GM18519 (cell line): ENCODE measurements around the gene MAP3K2.

ENCODE experiments used
- ATAC-seq: cut with Tn5 transposase; IDR thresholded peaks from one replicate; pipeline ENCODE4 v1.9.1; 2021; ENCODE audit warnings: mild to moderate bottlenecking, moderate library complexity; ENCODE audit not compliant: unreplicated experiment, low FRiP score

Gene MAP3K2, protein sequence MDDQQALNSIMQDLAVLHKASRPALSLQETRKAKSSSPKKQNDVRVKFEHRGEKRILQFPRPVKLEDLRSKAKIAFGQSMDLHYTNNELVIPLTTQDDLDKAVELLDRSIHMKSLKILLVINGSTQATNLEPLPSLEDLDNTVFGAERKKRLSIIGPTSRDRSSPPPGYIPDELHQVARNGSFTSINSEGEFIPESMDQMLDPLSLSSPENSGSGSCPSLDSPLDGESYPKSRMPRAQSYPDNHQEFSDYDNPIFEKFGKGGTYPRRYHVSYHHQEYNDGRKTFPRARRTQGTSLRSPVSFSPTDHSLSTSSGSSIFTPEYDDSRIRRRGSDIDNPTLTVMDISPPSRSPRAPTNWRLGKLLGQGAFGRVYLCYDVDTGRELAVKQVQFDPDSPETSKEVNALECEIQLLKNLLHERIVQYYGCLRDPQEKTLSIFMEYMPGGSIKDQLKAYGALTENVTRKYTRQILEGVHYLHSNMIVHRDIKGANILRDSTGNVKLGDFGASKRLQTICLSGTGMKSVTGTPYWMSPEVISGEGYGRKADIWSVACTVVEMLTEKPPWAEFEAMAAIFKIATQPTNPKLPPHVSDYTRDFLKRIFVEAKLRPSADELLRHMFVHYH

DNA sequence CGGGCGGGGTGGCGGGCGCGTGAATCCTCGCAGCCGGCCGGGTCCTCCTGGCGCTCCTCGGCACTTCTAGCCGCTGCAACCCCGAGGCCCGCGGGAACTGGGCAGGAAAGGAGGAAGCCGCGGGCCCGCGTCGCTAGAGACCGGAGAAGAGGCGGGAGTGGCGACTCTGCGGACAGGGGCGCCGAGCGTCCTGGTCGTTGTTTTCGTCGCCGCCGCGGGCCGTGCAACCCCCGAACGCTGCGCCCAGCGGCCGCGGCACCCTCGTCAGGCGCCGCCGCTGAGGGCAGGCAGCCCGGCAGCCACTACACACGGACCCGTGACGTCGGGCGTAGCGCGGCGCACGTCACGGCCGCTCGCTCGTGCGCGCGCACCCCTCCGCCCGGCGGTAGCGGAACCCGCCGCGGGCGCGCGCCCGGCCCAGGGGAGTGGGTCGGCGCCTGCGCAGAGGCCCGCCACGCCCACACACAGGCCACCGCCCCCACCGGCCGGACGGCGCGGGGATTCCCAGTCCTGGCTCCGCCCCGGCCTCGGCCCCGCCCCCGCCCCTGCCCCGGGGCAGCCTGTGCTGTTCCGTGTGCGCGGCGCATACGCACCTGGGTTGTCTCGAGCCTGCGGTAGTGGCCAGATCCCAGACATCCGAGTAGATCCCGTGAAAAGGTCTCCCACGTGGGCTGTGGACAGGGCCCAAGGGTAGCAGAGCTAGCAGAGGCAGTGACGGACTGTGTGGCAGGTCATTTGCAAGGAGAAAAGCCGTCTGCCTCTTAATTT is at the start of gene MAP3K2:
Gene MAP3K2 (minus strand): TSS at position 321 of the 768 bp plus-strand sequence. CDS start 44,846 bp downstream, outside the sequence.
- ATAC-seq, result peak; percentile 68

DNA sequence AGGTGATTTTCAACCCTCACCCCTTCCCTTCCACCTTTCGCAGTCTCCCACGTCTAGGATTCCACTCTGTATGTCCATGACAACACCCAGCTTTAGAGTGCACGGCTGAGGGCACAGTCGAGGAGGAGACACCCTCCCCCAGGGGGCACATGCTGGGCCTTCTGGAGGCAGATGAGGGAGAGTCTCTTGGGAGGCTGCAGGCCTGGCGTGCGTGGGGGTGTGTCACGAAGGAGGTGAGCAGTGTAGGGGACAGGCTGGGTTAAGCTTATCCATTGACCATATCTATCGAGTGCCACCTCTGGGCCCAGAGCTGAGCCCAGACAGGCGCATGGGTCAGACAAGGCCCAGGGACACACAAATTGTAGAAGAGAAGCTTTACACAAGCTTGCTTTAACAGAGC is 49.3 kb upstream of the MAP3K2 start:
- no peak for ATAC-seq

DNA sequence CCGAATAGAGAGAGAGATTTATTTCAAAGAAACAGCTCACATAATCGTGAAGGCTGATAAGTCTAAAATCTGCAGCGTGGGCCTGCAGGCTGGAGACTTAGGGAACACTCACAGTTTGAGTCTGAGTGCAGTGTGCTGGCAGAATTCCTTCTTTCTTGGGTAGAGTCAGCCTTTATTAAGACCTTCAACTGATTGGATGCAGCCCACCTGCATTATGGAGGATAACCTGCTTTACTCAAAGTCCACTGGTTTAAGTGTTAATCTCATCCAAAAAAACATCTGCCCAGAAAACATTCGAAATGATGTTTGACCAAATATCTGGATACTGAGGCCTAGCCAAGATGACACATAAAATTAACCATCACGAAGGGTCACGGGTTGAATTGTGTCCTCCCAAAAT is 46.7 kb upstream of the MAP3K2 start:
- no peak for ATAC-seq

DNA sequence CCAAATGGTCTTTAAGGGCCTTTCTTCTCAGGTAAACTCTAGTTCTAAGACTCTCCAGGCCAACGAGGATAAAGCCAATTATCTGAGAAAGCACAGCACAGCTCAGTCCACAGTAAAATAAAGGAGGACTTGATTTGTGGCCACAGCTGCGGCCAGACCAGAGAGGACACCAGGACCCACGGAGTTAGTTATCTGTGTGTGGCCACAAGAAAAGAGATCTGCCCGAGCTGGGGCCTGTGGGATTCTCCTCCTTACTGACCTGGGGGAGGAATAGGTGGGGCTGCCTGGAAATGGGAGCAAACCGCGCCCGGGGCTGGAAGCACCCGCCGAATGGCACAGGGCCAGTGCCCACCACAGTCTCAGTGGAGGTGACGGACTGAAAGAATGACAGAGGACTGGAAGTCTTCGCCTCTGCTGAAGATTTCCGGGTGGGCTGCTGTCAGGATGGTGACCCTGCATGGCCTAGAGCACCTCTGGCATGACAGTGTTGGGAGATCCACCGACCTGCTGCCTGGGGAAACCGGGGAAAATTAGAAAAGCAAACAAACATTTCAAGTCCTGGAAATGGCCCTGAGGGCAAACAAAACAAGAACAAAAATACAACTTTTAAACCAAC is 43.7 kb upstream of the MAP3K2 start:
- ATAC-seq, result no peak

DNA sequence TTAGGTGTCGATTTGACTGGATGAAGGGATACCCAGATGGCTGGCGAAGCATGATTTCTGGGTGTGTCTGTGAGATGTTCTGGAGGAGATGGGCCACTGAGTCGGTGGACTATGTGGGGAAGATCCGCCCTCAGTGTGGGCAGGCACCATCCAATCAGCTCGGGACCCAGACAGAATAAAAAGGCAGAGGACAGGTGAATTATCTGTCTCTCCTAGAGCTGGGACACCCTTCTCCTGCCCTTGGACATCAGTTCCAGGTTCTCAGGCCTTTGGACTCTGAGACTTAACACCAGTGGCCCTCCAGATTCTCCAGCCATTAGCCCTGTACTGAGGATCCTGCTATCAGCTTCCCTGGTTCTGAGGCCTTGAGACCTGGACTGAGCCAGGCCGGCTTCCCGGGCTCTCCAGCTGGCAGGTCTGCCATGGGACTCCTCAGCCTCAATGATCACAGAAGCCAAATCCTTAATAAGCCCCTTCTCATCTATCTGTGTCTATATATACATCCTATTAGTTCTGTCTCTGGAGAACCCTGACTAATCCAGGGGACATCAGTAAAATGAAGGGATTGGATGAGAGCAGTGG is 42.2 kb upstream of the MAP3K2 start:
- ATAC-seq, result no peak

DNA sequence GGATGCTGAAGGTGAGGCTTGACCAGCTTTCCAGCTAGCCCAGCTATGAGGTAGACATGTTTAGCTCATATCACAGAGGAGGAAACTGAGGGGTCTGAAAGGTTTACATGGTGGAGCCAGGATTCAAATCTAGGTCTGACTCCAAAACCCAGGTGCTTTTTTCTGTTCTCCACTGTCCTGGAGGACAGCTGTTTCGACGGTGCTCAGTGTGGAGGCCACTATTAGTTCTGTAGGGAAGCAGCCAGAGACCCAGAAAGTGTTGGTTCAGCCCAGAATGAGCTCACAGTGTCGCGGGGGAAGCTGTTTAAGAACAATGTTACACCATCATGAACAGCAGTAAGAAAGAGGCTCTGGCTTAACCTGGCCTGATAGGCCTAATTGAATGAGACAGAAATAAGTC is 41.5 kb upstream of the MAP3K2 start:
- ATAC-seq, result no peak

DNA sequence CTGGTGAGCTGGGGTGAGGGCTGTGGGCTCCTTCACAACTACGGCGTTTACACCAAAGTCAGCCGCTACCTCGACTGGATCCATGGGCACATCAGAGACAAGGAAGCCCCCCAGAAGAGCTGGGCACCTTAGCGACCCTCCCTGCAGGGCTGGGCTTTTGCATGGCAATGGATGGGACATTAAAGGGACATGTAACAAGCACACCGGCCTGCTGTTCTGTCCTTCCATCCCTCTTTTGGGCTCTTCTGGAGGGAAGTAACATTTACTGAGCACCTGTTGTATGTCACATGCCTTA is 41.0 kb upstream of the MAP3K2 start:
- no peak for ATAC-seq

DNA sequence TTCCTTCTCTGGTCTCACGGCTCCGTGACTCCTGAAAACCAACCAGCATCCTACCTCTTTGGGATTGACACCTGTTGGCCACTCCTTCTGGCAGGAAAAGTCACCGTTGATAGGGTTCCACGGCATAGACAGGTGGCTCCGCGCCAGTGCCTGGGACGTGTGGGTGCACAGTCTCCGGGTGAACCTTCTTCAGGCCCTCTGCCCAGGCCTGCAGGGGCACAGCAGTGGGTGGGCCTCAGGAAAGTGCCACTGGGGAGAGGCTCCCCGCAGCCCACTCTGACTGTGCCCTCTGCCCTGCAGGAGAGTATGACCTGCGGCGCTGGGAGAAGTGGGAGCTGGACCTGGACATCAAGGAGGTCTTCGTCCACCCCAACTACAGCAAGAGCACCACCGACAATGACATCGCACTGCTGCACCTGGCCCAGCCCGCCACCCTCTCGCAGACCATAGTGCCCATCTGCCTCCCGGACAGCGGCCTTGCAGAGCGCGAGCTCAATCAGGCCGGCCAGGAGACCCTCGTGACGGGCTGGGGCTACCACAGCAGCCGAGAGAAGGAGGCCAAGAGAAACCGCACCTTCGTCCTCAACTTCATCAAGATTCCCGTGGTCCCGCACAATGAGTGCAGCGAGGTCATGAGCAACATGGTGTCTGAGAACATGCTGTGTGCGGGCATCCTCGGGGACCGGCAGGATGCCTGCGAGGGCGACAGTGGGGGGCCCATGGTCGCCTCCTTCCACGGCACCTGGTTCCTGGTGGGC is 40.5 kb upstream of the MAP3K2 start:
- no peak for ATAC-seq

DNA sequence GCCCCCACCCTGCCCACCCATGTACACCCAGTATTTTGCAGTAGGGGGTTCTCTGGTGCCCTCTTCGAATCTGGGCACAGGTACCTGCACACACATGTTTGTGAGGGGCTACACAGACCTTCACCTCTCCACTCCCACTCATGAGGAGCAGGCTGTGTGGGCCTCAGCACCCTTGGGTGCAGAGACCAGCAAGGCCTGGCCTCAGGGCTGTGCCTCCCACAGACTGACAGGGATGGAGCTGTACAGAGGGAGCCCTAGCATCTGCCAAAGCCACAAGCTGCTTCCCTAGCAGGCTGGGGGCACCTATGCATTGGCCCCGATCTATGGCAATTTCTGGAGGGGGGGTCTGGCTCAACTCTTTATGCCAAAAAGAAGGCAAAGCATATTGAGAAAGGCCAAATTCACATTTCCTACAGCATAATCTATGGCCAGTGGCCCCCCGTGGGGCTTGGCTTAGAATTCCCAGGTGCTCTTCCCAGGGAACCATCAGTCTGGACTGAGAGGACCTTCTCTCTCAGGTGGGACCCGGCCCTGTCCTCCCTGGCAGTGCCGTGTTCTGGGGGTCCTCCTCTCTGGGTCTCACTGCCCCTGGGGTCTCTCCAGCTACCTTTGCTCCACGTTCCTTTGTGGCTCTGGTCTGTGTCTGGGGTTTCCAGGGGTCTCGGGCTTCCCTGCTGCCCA is 39.7 kb upstream of the MAP3K2 start:
- no peak for ATAC-seq

DNA sequence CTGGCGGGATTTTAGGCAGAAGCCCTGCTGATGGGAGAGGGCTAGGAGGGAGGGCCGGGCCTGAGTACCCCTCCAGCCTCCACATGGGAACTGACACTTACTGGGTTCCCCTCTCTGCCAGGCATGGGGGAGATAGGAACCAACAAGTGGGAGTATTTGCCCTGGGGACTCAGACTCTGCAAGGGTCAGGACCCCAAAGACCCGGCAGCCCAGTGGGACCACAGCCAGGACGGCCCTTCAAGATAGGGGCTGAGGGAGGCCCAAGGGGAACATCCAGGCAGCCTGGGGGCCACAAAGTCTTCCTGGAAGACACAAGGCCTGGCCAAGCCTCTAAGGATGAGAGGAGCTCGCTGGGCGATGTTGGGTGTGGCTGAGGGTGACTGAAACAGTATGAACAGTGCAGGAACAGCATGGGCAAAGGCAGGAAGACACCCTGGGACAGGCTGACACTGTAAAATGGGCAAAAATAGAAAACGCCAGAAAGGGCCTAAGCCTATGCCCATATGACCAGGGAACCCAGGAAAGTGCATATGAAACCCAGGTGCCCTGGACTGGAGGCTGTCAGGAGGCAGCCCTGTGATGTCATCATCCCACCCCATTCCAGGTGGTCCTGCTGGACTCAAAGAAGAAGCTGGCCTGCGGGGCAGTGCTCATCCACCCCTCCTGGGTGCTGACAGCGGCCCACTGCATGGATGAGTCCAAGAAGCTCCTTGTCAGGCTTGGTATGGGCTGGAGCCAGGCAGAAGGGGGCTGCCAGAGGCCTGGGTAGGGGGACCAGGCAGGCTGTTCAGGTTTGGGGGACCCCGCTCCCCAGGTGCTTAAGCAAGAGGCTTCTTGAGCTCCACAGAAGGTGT is 39.0 kb upstream of the MAP3K2 start:
- ATAC-seq, result no peak

DNA sequence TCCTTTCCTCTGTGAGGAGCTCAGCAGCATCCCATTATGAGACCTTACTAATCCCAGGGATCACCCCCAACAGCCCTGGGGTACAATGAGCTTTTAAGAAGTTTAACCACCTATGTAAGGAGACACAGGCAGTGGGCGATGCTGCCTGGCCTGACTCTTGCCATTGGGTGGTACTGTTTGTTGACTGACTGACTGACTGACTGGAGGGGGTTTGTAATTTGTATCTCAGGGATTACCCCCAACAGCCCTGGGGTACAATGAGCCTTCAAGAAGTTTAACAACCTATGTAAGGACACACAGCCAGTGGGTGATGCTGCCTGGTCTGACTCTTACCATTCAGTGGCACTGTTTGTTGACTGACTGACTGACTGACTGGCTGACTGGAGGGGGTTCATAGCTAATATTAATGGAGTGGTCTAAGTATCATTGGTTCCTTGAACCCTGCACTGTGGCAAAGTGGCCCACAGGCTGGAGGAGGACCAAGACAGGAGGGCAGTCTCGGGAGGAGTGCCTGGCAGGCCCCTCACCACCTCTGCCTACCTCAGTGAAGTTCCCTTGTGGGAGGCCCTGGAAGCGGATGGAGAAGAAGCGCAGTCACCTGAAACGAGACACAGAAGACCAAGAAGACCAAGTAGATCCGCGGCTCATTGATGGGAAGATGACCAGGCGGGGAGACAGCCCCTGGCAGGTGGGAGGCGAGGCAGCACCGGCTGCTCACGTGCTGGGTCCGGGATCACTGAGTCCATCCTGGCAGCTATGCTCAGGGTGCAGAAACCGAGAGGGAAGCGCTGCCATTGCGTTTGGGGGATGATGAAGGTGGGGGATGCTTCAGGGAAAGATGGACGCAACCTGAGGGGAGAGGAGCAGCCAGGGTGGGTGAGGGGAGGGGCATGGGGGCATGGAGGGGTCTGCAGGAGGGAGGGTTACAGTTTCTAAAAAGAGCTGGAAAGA is 38.0 kb upstream of the MAP3K2 start:
- no peak for ATAC-seq

DNA sequence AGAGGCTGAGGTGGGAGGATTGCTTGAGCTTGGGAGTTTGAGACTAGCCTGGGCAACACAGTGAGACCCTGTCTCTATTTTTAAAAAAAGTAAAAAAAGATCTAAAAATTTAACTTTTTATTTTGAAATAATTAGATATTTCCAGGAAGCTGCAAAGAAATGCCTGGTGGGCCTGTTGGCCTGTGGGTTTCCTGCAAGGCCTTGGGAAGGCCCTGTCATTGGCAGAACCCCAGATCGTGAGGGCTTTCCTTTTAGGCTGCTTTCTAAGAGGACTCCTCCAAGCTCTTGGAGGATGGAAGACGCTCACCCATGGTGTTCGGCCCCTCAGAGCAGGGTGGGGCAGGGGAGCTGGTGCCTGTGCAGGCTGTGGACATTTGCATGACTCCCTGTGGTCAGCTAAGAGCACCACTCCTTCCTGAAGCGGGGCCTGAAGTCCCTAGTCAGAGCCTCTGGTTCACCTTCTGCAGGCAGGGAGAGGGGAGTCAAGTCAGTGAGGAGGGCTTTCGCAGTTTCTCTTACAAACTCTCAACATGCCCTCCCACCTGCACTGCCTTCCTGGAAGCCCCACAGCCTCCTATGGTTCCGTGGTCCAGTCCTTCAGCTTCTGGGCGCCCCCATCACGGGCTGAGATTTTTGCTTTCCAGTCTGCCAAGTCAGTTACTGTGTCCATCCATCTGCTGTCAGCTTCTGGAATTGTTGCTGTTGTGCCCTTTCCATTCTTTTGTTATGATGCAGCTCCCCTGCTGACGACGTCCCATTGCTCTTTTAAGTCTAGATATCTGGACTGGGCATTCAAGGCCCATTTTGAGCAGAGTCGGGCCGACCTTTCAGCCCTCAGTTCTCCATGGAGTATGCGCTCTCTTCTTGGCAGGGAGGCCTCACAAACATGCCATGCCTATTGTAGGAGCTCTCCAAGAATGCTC is 37.1 kb upstream of the MAP3K2 start:
- no peak for ATAC-seq

DNA sequence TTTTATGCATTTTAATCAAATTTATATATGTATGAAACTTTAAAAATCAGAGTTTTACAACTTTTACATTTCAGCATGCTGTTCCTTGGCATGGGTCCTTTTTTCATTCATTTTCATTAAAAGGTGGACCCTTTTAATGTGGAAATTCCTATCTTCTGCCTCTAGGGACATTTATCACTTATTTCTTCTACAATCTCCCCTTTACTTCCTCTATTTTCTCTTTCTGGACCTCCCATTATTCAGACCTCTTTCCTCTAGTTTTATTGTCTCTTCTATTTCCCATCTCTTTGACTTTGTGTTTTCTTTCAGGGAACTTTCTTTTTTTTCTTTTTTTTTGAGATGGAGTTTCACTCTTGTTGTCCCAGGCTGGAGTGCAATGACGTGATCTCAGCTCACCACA is 36.1 kb upstream of the MAP3K2 start:
- ATAC-seq, result no peak

DNA sequence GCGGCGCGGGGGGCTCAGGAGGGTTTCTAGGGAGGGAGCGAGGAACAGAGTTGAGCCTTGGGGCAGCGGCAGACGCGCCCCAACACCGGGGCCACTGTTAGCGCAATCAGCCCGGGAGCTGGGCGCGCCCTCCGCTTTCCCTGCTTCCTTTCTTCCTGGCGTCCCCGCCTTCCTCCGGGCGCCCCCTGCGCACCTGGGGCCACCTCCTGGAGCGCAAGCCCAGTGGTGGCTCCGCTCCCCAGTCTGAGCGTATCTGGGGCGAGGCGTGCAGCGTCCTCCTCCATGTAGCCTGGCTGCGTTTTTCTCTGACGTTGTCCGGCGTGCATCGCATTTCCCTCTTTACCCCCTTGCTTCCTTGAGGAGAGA is 35.7 kb upstream of the MAP3K2 start:
- no peak for ATAC-seq

DNA sequence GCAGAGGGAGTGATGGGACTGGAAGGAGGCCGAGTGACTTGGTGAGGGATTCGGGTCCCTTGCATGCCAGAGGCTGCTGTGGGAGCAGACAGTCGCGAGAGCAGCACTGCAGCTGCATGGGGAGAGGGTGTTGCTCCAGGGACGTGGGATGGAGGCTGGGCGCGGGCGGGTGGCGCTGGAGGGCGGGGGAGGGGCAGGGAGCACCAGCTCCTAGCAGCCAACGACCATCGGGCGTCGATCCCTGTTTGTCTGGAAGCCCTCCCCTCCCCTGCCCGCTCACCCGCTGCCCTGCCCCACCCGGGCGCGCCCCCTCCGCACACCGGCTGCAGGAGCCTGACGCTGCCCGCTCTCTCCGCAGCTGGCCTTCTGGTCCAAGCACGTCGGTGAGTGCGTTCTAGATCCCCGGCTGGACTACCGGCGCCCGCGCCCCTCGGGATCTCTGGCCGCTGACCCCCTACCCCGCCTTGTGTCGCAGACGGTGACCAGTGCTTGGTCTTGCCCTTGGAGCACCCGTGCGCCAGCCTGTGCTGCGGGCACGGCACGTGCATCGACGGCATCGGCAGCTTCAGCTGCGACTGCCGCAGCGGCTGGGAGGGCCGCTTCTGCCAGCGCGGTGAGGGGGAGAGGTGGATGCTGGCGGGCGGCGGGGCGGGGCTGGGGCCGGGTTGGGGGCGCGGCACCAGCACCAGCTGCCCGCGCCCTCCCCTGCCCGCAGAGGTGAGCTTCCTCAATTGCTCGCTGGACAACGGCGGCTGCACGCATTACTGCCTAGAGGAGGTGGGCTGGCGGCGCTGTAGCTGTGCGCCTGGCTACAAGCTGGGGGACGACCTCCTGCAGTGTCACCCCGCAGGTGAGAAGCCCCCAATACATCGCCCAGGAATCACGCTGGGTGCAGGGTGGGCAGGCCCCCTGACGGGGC is 35.0 kb upstream of the MAP3K2 start:
- ATAC-seq, result no peak
